Measurements from ENCODE around the gene ADAMTS17. TPM values are rescaled to one million over a fixed set of nuclear protein-coding genes. Genes with fewer than 3 reads are reported as not detected.

The ADAMTS17 gene
- total RNA-seq, 1 experiment from 2014 or later, result 1.5 TPM

GRCh38 chr15:100338971-100339444 is 2.8 kb downstream of the ADAMTS17 start:
- H3K36me3 ChIP-seq (ENCODE audit: control insufficient read depth, insufficient read depth, low read length), result no peaks in the 10 kb centered on the region
- intact Hi-C loops (cut with micrococcal nuclease; ENCODE audit: unreplicated experiment), result loop anchor here (2.0 kb wide), 1 partner anchor 410 kb away; no protein-coding TSS in a partner anchor
- H3K27me3 ChIP-seq (replicated peaks; ENCODE audit: control insufficient read depth, insufficient read depth, low read length), result no peaks in the 10 kb centered on the region
- peak; percentile 26 to 29 for TF ChIP-seq CTCF (IDR thresholded peaks at IDR 0.05; ENCODE audit: insufficient read depth in 1 of 2, low read depth in 1 of 2, low read length in 1 of 2, severe bottlenecking in 1 of 2, unreplicated experiment in 1 of 2)
- Mint-ChIP-seq H3K4me1 (ENCODE audit: low read depth, unreplicated experiment) (no peaks in the 10 kb centered on the region), H3K27me3 (ENCODE audit: insufficient read depth, unreplicated experiment) (peaks cover 3% of the 10 kb centered on the region), H3K36me3 (ENCODE audit: insufficient read depth, unreplicated experiment) (no peaks in the 10 kb centered on the region), H3K4me3 (ENCODE audit: unreplicated experiment) (no peak overlapping the region), H3K27ac (ENCODE audit: unreplicated experiment) (no peak overlapping the region), H3K9me3 (ENCODE audit: unreplicated experiment) (no peaks in the 10 kb centered on the region)
- no peaks in the 10 kb centered on the region for H3K4me1 ChIP-seq
- ChIA-PET CTCF (interaction anchor here (0.6 to 1.2 kb wide), 4 partner anchors 11 to 294 kb away, joined by 3 to 5 read pairs (median 4); no protein-coding TSS in a partner anchor), POLR2A (interaction anchor here (0.6 kb wide), 1 partner anchor 1690 kb away, joined by 4 read pairs; no protein-coding TSS in a partner anchor)
- BruUV-seq (replicated peaks), result no TSS peak
- no peaks in the 10 kb centered on the region for H3K9me3 ChIP-seq
- no peak overlapping the region for H3K4me3 ChIP-seq (ENCODE audit: low read depth, low read length)
- peak; percentile 33 to 65 for DNase-seq

DNA sequence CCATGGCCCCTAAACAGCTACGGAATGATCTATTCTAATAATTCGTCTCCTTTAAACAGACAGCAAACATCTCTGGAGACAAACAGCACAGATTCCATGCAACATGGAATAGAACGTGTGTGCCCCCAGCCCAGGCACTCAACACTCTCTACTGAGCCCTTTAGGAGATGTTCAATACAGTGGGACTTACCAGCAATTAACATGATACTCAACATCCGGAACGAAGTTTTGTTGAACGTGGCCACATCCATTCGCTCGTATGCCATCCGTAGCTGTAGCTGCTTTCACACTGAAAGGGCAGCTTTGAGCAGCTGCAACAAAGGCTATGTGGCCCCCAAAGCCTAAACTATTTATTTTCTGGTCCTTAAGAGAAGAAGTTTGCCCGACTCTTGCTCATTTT is 3.5 kb downstream of the ADAMTS17 start:
- no peaks in the 10 kb centered on the region for H3K4me1 Mint-ChIP-seq (ENCODE audit: low read depth, unreplicated experiment)
- no peaks in the 10 kb centered on the region for H3K9me3 Mint-ChIP-seq (ENCODE audit: unreplicated experiment)
- no peaks in the 10 kb centered on the region for H3K36me3 Mint-ChIP-seq (ENCODE audit: insufficient read depth, unreplicated experiment)
- H3K9me3 ChIP-seq, result no peaks in the 10 kb centered on the region
- no peaks in the 10 kb centered on the region for H3K27me3 ChIP-seq (replicated peaks; ENCODE audit: control insufficient read depth, insufficient read depth, low read length)
- intact Hi-C loops (cut with micrococcal nuclease; ENCODE audit: unreplicated experiment), result loop anchor here (2.0 kb wide), 1 partner anchor 409 kb away; no protein-coding TSS in a partner anchor
- ChIA-PET CTCF (interaction anchor here (1.1 to 1.2 kb wide), 3 partner anchors 11 to 295 kb away, joined by 3 to 5 read pairs (median 4); no protein-coding TSS in a partner anchor), POLR2A (no interaction called here)
- BruUV-seq (replicated peaks), result no TSS peak
- H3K27ac Mint-ChIP-seq (ENCODE audit: unreplicated experiment), result no peak overlapping the region
- no peaks in the 10 kb centered on the region for H3K36me3 ChIP-seq (ENCODE audit: control insufficient read depth, insufficient read depth, low read length)
- DNase-seq, result no peak
- H3K4me3 ChIP-seq (ENCODE audit: low read depth, low read length), result no peak overlapping the region
- no peaks in the 10 kb centered on the region for H3K4me1 ChIP-seq
- peaks cover 3% of the 10 kb centered on the region for H3K27me3 Mint-ChIP-seq (ENCODE audit: insufficient read depth, unreplicated experiment)
- no peak overlapping the region for H3K4me3 Mint-ChIP-seq (ENCODE audit: unreplicated experiment)
- no peak for TF ChIP-seq CTCF (IDR thresholded peaks at IDR 0.05; ENCODE audit: insufficient read depth in 1 of 2, low read depth in 1 of 2, low read length in 1 of 2, severe bottlenecking in 1 of 2, unreplicated experiment in 1 of 2)

DNA sequence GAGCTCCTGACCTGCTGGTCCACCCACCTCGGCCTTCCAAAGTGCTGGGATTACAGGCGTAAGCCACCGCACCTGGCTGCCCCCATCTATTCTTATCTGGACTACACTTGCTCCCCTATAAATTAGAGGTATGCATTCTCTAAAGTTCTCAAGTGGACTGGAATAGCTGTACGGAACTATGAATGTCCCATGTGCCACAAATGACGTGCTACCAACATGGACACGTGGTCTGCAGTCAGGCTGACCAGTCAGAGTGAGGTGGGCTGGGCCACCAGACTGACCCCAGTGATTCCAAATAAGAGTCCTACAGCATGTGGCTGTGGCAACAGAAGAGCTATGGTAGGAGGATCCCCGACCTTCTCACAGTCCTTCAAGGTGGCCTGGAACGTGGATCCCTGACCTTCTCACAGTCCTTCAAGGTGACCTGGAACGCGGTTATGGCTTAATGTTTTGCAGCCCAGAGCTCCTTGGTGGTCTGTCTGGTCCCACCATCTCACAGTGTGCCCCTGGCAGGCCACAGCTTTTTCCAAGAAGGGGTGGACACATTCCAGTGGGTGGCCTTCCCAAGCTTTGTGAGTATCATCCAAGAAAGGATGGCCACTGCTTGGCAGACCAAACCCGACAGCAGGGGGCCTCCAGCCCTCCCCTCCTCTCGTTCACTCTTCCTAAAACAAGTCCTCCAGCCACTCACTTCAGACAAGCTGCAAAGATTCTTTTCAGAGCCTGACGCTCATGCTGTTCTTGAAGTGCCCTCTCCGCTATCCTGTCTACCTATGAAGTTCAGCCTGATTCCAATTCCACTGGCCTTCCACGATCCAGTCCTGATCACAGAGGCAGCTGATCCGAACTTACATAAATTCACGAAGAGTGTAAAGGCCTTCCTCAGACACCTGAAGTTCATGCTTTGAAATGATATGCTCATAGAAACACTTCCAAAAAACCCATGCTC is 4.4 kb downstream of the ADAMTS17 start:
- no peak overlapping the region for H3K4me3 ChIP-seq (ENCODE audit: low read depth, low read length)
- CTCF ChIA-PET, result interaction anchor here (0.9 kb wide), 1 partner anchor 13 kb away, joined by 4 read pairs; no protein-coding TSS in a partner anchor

More for the DNA sequence above, 4.4 kb downstream of the ADAMTS17 start:
- Mint-ChIP-seq H3K4me3 (ENCODE audit: unreplicated experiment) (no peak overlapping the region), H3K27ac (ENCODE audit: unreplicated experiment) (no peak overlapping the region), H3K36me3 (ENCODE audit: insufficient read depth, unreplicated experiment) (no peaks in the 10 kb centered on the region), H3K9me3 (ENCODE audit: unreplicated experiment) (no peaks in the 10 kb centered on the region), H3K4me1 (ENCODE audit: low read depth, unreplicated experiment) (no peaks in the 10 kb centered on the region), H3K27me3 (ENCODE audit: insufficient read depth, unreplicated experiment) (peaks cover 3% of the 10 kb centered on the region)
- intact Hi-C loops (cut with micrococcal nuclease; ENCODE audit: unreplicated experiment), result loop anchor here (2.0 kb wide), 1 partner anchor 409 kb away; no protein-coding TSS in a partner anchor
- H3K9me3 ChIP-seq, result no peaks in the 10 kb centered on the region
- H3K36me3 ChIP-seq (ENCODE audit: control insufficient read depth, insufficient read depth, low read length), result no peaks in the 10 kb centered on the region
- POLR2A ChIA-PET, result no interaction called here
- H3K4me1 ChIP-seq, result no peaks in the 10 kb centered on the region
- no peak for TF ChIP-seq CTCF (IDR thresholded peaks at IDR 0.05; ENCODE audit: insufficient read depth in 1 of 2, low read depth in 1 of 2, low read length in 1 of 2, severe bottlenecking in 1 of 2, unreplicated experiment in 1 of 2)
- BruUV-seq (replicated peaks), result no TSS peak
- DNase-seq, result no peak
- H3K27me3 ChIP-seq (replicated peaks; ENCODE audit: control insufficient read depth, insufficient read depth, low read length), result no peaks in the 10 kb centered on the region
